Spinal cord (tissue), 10 donors: ENCODE results near the gene LMLN. TPM values are rescaled to one million over a fixed set of nuclear protein-coding genes. Genes with fewer than 3 reads are reported as not detected.
A peak's percentile ranks its signal among the peaks of the same experiment; 100 is the strongest.

ENCODE experiments used
- DNase-seq, 6 donors: peaks; one replicate each; pipeline versions ENCODE4 v3.0.0 to v3.0.0-alpha.2; 2013 to 2015; ENCODE audit warnings: low spot score in 6 of 6, low read depth in 4 of 6
- H3K27ac ChIP-seq: one replicate; pipeline ENCODE4 v1.5.1; 2013; ENCODE audit warnings: low read depth, low read length, control low read depth
- H3K27me3 ChIP-seq: one replicate; pipeline ENCODE4 v1.6.1; 2013; ENCODE audit warnings: low read length; ENCODE audit not compliant: control insufficient read depth, insufficient read depth
- H3K36me3 ChIP-seq: one replicate; pipeline ENCODE4 v1.6.1; 2013; ENCODE audit warnings: low read length; ENCODE audit not compliant: control insufficient read depth, insufficient read depth
- H3K4me1 ChIP-seq: one replicate; pipeline ENCODE4 v1.6.1; 2013; ENCODE audit warnings: low read length; ENCODE audit not compliant: control insufficient read depth, insufficient read depth
- H3K4me3 ChIP-seq: one replicate; pipeline ENCODE4 v1.5.1; 2013; ENCODE audit warnings: low read depth, low read length, control low read depth
- H3K9me3 ChIP-seq: one replicate; pipeline ENCODE4 v1.6.1; 2013; ENCODE audit warnings: low read length; ENCODE audit not compliant: control insufficient read depth, insufficient read depth
- WGBS: methylation state at CpG from one replicate; pipeline ENCODE4 v1.1.5; 2013; ENCODE audit warnings: missing lambda C conversion rate; ENCODE audit not compliant: insufficient coverage; 5-methylcytosine and 5-hydroxymethylcytosine counted together
- polyA plus RNA-seq, 2 donors: library from polyadenylated mRNA; unstranded; fragments of 120-200 nt; gene quantifications; one replicate each; pipeline ENCODE4 v1.2.1, GENCODE V29; 2013; ENCODE audit not compliant: insufficient read length in 2 of 2
- total RNA-seq, 2 donors: library from RNA; depleted of rRNA in 1 of 2; stranded (reverse); fragments of 120-200 nt in 1 of 2; fragments of >200 nt in 1 of 2; gene quantifications; one replicate each; pipeline versions ENCODE4 v1.2.3 to v1.2.4, GENCODE V29; 2013 to 2014
- donor health status: healthy.

LMLN gene
- total and polyA plus RNA-seq, 4 donors: 8.5 to 16.3 (median 9.8) TPM

- Histone ChIP-seq H3K27ac (no peak overlapping the region), H3K4me1 (no peaks in the 10 kb centered on the region), H3K36me3 (peaks cover 9% of the 10 kb centered on the region), H3K27me3 (no peaks in the 10 kb centered on the region), H3K9me3 (no peaks in the 10 kb centered on the region), H3K4me3 (no peak overlapping the region)
- DNase-seq: no peak
- whole genome bisulfite sequencing: 75% methylated on average over 2 of the region's 2 CpGs
Observed at GRCh38 chr3:198019115-198019514, 59.1 kb downstream of the LMLN start.

GRCh38 chr3:198021320-198021719, 61.3 kb downstream of the LMLN start:
- Histone ChIP-seq H3K27ac (no peak overlapping the region), H3K36me3 (peaks cover 13% of the 10 kb centered on the region), H3K27me3 (no peaks in the 10 kb centered on the region), H3K9me3 (no peaks in the 10 kb centered on the region), H3K4me3 (no peak overlapping the region), H3K4me1 (no peaks in the 10 kb centered on the region)
- no peak for DNase-seq
- no CpG with 5 or more reads among the region's 5 CpGs for WGBS

DNA sequence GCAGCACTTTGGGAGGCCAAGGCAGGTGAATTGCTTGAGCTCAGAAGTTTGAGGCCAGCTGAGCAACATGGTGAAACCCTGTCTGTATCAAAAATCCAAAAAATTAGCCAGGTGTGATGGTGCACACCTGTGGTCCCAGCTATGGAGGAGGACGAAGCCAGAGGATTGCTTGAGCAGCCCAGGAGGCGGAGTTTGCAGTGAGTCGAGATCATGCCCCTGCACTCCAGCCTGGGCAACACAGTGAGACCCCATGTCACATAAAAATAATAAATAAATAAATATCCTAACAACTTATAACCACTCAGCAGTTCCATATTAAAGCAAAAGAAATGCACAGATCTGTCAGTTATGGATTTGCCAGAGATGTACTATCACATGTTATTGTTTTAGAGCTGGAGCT, 62.6 kb downstream of the LMLN start:
- Histone ChIP-seq H3K36me3 (peaks cover 16% of the 10 kb centered on the region), H3K9me3 (no peaks in the 10 kb centered on the region), H3K4me3 (no peak overlapping the region), H3K27ac (no peak overlapping the region), H3K4me1 (no peaks in the 10 kb centered on the region), H3K27me3 (no peaks in the 10 kb centered on the region)
- 90% methylated on average over 1 of the region's 3 CpGs for WGBS
- DNase-seq: no peak

DNA sequence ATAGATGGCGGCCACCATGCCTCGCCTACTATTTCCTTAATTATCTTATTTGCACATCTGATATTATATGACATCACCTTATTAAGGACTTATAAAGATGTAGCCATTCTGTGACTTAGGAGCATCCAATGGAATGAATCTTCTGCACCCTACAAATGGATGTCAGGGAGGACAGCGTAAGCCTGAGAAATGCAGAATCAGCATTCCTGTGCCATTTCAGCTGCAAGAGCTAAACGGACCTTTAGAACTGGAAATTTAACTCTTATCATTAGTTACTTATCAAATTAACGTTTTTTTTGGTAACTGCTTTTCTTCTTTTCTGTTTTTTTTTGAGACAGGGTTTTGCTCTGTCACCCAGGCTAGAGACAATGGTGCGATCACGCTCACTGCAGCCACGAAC, 65.6 kb downstream of the LMLN start:
- 100% methylated on average over 3 of the region's 8 CpGs for WGBS
- DNase-seq: no peak
- no peak overlapping the region for H3K4me3 ChIP-seq
- no peaks in the 10 kb centered on the region for H3K4me1 ChIP-seq
- H3K36me3 ChIP-seq: peaks cover 16% of the 10 kb centered on the region
- no peaks in the 10 kb centered on the region for H3K9me3 ChIP-seq
- H3K27me3 ChIP-seq: no peaks in the 10 kb centered on the region
- H3K27ac ChIP-seq: no peak overlapping the region

GRCh38 chr3:198026620-198027019, 66.6 kb downstream of the LMLN start:
- H3K27me3 ChIP-seq: no peaks in the 10 kb centered on the region
- DNase-seq: peak in 3 of 6 donors; percentile 0 to 83 (median 4)
- 73% methylated on average over 3 of the region's 5 CpGs for WGBS
- H3K9me3 ChIP-seq: no peaks in the 10 kb centered on the region
- no peak overlapping the region for H3K4me3 ChIP-seq
- H3K4me1 ChIP-seq: no peaks in the 10 kb centered on the region
- no peak overlapping the region for H3K27ac ChIP-seq
- H3K36me3 ChIP-seq: peaks cover 19% of the 10 kb centered on the region

GRCh38 chr3:198027045-198027798, 67.2 kb downstream of the LMLN start:
- H3K9me3 ChIP-seq: no peaks in the 10 kb centered on the region
- H3K27ac ChIP-seq: no peak overlapping the region
- 68% methylated on average over 5 of the region's 17 CpGs for WGBS
- no peak overlapping the region for H3K4me3 ChIP-seq
- no peaks in the 10 kb centered on the region for H3K27me3 ChIP-seq
- H3K4me1 ChIP-seq: no peaks in the 10 kb centered on the region
- peaks cover 19% of the 10 kb centered on the region for H3K36me3 ChIP-seq
- no peak for DNase-seq

- no peaks in the 10 kb centered on the region for H3K4me1 ChIP-seq
- H3K4me3 ChIP-seq: no peak overlapping the region
- no peak overlapping the region for H3K27ac ChIP-seq
- DNase-seq: no peak
- H3K27me3 ChIP-seq: no peaks in the 10 kb centered on the region
- 97% methylated on average over 9 of the region's 13 CpGs for WGBS
- H3K9me3 ChIP-seq: no peaks in the 10 kb centered on the region
- peaks cover 13% of the 10 kb centered on the region for H3K36me3 ChIP-seq
Observed at GRCh38 chr3:198027799-198028390, 67.9 kb downstream of the LMLN start.

DNA sequence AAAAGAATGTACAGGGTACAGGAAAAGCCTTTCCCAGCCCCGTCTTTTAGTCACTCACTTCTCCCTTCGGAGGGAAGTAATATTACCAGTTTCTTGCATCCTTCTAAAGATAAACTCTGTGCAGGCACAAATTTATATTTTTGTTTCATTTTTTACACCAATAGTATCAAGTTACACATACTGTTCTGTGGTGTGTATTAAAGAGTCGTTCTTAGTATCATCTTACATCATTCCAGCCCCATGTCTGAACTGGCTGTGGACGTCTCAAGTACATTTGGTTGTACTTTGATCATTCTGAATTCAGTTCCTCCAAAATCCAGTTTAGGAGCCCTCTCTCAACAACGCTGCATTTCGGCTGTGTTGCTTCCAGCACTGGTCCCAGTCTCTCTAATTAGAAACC, 68.7 kb downstream of the LMLN start:
- no peak for DNase-seq
- 93% methylated on average over 2 of the region's 6 CpGs for WGBS
- H3K9me3 ChIP-seq: no peaks in the 10 kb centered on the region
- no peaks in the 10 kb centered on the region for H3K27me3 ChIP-seq
- no peak overlapping the region for H3K27ac ChIP-seq
- no peak overlapping the region for H3K4me3 ChIP-seq
- no peaks in the 10 kb centered on the region for H3K4me1 ChIP-seq
- H3K36me3 ChIP-seq: peaks cover 10% of the 10 kb centered on the region

GRCh38 chr3:198030125-198030524, 70.1 kb downstream of the LMLN start:
- no peaks in the 10 kb centered on the region for H3K4me1 ChIP-seq
- WGBS: 74% methylated on average over 3 of the region's 8 CpGs
- no peaks in the 10 kb centered on the region for H3K9me3 ChIP-seq

DNA sequence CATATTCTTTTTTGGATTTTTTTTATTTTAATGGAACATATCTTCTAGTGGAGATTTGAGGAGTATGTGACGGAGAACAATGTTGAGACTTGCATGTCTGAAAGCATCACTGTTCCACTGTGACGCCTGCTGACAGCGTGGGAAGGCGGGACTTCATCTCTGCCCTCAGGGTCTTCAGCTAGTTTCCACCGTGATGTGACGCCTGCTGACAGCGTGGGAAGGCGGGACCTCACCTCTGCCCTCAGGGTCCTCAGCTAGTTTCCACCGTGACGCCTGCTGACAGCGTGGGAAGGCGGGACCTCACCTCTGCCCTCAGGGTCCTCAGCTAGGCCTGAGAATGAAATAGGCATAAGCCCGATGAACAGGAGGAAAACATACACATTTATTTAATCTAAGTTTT, 70.7 kb downstream of the LMLN start:
- Histone ChIP-seq H3K36me3 (peaks cover 10% of the 10 kb centered on the region), H3K4me1 (no peaks in the 10 kb centered on the region), H3K27ac (no peak overlapping the region), H3K4me3 (no peak overlapping the region), H3K27me3 (no peaks in the 10 kb centered on the region), H3K9me3 (no peaks in the 10 kb centered on the region)
- WGBS: 68% methylated on average over 8 of the region's 13 CpGs
- no peak for DNase-seq

More at GRCh38 chr3:198030125-198030524, 70.1 kb downstream of the LMLN start:
- DNase-seq: no peak
- H3K4me3 ChIP-seq: no peak overlapping the region
- peaks cover 10% of the 10 kb centered on the region for H3K36me3 ChIP-seq
- no peaks in the 10 kb centered on the region for H3K27me3 ChIP-seq
- H3K27ac ChIP-seq: no peak overlapping the region
